HG02759 (cell line): ENCODE data around the gene C22orf15.
"Not testable (repeated sequence)": the region's sequence is repeated elsewhere in the genome, so short reads cannot be mapped to it uniquely, and the experiment has no call there.

Source experiments
- ATAC-seq: cut with Tn5 transposase; IDR thresholded peaks from one replicate; pipeline ENCODE4 v1.9.1; 2021; ENCODE audit warnings: mild to moderate bottlenecking, moderate library complexity; ENCODE audit not compliant: unreplicated experiment

C22orf15 gene

GRCh38 chr22:23762842-23763578 is at the start of gene C22orf15:
C22orf15 (plus strand) TSS chr22:23762990; CDS start chr22:23763307, 317 bp downstream.
- no peak for ATAC-seq

- no peak for ATAC-seq
These were observed 48.8 kb upstream of the C22orf15 start for GRCh38 chr22:23713696-23714595.

- no peak for ATAC-seq
These were observed 47.9 kb upstream of the C22orf15 start for GRCh38 chr22:23714596-23715578.

GRCh38 chr22:23715806-23716375 is 46.9 kb upstream of the C22orf15 start:
- no peak for ATAC-seq

- ATAC-seq: peak; percentile 81
These were observed 45.7 kb upstream of the C22orf15 start for GRCh38 chr22:23716811-23717801.

GRCh38 chr22:23718371-23719165 is 44.2 kb upstream of the C22orf15 start:
- ATAC-seq: no peak

GRCh38 chr22:23720855-23721254 is 41.9 kb upstream of the C22orf15 start:
- ATAC-seq: no peak

- no peak for ATAC-seq
These were observed 40.6 kb upstream of the C22orf15 start for GRCh38 chr22:23722160-23722559.

- no peak for ATAC-seq
These were observed 40.1 kb upstream of the C22orf15 start for GRCh38 chr22:23722724-23723123.

GRCh38 chr22:23728108-23728507 is 34.7 kb upstream of the C22orf15 start:
- ATAC-seq: not testable (repeated sequence)

GRCh38 chr22:23737696-23738095 is 25.1 kb upstream of the C22orf15 start:
- ATAC-seq: no peak

GRCh38 chr22:23742505-23743264 is 20.1 kb upstream of the C22orf15 start:
- ATAC-seq: no peak

GRCh38 chr22:23743303-23743705 is 19.5 kb upstream of the C22orf15 start:
- ATAC-seq: no peak

GRCh38 chr22:23744001-23744400 is 18.8 kb upstream of the C22orf15 start:
- ATAC-seq: no peak

GRCh38 chr22:23744485-23744884 is 18.3 kb upstream of the C22orf15 start:
- no peak for ATAC-seq

GRCh38 chr22:23745791-23746190 is 17.0 kb upstream of the C22orf15 start:
- ATAC-seq: no peak

- ATAC-seq: no peak
These were observed 12.9 kb upstream of the C22orf15 start for GRCh38 chr22:23749841-23750301.

GRCh38 chr22:23750367-23750713 is 12.4 kb upstream of the C22orf15 start:
- ATAC-seq: no peak
